ENCODE results near the gene WDR48.

The WDR48 gene

DNA sequence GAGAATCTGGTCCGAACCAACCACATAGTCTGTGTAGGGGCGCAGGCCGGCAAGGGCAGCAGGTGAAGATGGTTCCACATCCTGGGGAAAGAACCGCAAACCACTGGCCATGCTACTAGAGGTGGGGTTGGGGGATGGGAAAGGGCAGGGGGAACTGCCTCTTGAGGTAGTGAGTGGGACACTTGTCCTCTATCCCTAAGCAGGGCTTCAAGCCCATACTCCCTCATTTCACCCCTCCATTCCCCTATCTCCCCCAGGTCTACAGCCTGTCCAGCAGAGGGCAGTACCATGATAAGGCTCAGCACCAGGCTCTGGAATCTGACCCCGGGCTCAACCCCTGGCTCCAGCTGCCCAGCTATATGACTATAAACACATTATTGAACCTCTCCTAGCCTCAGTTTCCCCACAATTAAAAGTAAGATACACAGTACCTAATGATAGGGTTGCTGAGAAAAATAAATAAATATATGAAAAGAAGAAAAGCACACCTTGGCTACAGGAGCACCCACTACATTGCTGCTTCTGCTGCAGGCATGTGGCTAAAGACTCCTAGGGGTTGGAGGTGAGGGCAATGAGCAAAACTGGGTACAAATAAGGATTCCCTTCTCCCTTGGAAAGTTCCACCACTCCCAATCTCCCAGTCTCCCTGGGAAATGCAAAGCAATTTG, 49.3 kb downstream of the WDR48 start:
- DNase-seq (ENCODE audit: low read depth in 1 of 2, low spot score in 1 of 2), result peak in 1 of 2 donors; percentile 40

DNA sequence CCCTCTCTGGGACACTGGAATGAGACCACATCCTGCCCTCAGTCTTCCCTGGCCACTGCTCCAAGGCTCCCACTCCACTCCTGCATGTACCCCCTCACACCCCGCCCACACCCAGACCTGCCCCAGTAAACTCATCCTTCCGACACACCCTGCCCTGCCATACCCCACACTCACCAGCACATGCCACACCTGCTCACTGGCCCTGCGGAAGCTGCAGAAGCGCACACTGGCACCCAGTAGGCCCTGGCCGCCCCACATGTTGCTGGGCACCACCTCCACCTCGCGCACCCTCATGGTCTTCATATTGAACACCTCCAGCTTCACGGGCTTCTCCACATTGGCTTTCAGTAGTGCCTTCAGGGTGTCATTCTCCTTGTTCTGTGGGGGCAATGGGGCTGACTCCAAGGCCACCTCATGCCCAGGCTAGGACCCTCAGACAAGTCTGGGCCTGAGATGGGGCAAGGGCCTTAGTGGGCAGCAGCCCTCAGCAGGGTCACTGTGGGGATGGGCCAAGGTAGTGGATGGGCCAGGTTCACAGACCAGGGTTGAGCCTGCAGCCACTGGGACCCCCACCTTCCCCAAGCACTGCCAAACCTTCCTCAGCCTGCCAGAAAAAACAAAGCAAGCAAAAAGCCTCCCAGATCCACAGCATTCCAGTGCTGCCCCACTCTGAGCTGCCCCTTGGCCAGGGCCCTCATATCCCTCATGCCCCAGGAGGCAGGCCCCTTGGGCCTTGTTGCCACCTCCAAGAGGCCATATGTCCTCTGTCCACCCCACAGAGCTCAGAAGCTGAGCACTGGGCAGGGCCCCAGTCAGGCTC, 50.9 kb downstream of the WDR48 start:
- DNase-seq (ENCODE audit: low read depth in 1 of 2, low spot score in 1 of 2), result no peak

DNA sequence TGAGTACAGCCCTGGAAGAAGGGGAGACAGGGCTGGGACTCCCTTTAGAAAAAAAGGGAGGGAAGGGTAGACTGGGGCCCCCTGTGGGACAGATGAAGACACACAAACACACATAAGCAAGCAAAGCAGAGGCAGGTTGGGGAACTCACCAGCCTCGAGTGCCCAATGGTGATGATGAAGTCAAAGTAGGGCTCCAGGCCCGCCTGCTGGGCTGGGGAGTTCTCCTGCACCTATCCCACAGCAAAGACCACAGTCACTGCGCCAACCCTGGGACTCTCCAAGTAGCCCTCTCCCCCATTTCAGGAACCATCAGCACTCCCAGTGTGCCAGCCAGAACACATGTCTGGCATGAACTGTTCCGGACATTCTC, 51.5 kb downstream of the WDR48 start:
- no peak for DNase-seq (ENCODE audit: low read depth in 1 of 2, low spot score in 1 of 2)

DNA sequence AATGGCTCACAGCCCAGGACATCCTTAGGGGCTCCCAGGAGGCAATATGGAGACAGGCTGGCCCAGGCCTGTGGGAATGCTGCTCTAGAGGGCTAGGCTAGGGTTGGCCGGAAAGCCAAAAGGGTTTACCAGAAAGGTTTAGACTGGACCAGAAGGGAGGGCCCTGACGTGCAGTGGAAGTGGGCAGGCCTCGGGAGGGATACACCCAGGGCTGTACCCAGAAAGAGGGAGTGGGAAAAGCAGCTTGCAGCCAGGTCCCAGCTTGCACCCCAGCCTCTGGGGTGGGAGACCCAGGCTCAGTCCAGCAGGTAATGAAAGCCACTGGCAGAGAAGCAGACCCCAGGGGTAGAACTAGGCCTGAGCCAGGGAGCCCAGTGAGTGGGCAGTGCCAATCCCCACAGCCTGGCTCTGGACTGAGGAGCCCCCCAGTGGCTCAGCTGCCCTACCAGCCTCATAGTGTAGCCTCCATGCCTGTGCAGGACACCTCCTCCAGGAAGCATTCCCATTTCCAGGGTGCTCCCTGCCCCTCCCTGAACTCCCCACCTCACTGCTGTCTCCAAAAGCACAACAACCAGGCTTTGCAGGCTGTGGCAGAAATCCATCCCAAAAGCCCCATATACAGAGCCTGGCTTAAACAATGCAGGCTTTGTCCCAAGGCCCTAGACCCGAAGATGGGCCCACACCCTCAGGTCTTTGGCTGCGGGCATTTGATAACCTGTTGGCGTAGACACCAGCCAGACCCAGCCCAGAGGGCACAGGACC, 52.2 kb downstream of the WDR48 start:
- DNase-seq (ENCODE audit: low read depth in 1 of 2, low spot score in 1 of 2), result no peak

DNA sequence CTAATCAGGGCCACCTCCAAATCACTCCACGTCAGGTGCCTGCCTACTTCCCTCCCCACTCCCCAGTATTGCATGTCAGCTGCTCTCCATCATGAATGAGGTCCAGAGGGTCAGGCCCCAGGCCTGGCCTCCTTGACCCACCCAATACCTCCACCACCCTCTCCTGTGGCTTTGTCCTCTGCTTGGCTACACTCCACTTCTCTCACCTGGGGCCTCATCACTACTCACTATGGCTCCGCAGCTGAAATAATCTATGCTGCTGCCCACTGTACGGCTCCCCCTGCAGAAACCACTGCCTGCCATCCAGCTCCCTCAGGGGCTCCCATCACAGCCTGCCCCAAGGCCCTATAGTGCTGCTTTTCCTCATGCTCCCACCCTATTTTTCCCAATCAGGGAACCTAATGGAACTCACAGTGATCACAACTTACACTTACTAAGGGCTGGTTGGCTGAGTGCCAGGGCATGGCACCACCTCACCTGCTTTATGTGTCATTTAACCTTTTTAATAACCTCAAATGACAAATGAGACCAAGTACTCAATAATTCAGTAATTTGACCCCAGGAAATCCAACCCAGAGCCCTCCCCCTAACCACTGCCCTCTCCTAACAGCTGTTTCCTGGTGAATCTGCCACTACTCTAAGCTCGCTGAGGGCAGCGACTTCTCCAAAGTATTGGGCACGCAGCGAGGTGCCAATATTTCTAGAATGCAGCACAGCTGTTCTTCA, 53.3 kb downstream of the WDR48 start:
- no peak for DNase-seq (ENCODE audit: low read depth in 1 of 2, low spot score in 1 of 2)

DNA sequence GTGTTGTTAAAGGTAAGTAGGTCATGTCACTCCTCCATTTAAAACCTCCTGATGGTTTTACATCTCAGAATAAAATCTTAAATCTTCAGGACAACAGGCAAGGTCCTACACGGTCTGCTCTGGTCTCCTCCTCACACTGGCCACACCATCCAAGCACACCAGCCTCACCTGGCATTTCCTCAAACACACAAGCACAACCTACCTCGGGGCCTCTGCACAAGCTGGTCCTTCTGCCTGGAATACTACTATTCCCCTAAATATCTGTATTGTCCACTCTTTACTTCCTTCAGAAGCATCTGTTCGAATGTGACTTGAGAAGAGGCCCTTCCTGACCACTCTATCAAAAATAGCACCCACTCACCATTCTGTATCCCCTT, 53.9 kb downstream of the WDR48 start:
- DNase-seq (ENCODE audit: low read depth in 1 of 2, low spot score in 1 of 2), result no peak

DNA sequence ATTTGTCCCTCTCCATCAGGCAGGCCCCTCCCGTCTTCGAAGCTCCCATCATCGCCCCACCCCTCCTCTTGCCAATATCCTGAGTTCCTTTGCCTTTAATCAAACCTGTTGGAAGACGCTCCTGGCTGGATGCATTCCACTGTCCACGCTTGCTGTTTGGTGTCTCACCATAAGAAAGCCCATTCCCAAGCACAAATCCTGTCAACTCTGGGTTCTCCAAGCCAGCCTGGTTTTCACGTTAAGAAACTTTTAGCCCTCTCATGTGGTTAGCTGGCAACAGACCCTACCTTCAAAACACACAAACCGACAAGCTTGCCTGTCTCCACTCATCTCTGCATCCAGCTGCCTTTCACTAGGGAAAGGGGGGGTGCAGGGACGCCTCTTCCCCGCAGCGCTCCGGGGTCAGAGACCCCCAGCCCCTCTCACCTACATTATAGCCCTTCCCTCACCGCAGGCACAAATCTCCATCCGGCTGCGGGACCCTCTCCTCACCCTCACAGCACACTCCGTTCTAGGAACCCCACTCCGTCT, 54.5 kb downstream of the WDR48 start:
- no peak for DNase-seq (ENCODE audit: low read depth in 1 of 2, low spot score in 1 of 2)

DNA sequence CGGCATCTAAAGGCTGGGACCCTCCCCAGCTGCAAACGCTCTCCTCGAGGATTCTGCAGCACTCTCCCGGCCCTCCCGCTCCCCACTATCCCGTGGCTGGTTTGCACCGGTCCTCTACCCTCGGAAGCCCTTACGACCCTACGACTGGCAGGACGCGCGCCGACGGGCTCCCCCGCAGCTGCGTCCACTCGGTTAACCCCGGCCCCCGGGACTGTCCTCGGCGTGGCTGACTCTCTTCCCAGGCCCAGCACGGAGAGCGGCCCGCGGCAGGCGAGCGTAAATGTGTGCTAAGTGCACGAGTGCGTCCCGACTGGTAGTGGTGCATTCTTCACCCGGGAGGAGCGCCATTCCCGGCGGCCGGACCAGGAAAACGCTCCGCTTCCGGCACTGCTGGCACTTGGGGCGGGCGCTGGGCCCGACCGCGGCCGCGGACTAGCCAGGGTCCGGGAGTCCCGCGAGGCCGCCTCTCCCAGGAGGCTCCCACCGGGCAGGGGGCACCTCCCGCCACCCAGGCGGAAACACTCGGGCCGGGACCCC, 55.1 kb downstream of the WDR48 start:
- no peak for DNase-seq (ENCODE audit: low read depth in 1 of 2, low spot score in 1 of 2)

DNA sequence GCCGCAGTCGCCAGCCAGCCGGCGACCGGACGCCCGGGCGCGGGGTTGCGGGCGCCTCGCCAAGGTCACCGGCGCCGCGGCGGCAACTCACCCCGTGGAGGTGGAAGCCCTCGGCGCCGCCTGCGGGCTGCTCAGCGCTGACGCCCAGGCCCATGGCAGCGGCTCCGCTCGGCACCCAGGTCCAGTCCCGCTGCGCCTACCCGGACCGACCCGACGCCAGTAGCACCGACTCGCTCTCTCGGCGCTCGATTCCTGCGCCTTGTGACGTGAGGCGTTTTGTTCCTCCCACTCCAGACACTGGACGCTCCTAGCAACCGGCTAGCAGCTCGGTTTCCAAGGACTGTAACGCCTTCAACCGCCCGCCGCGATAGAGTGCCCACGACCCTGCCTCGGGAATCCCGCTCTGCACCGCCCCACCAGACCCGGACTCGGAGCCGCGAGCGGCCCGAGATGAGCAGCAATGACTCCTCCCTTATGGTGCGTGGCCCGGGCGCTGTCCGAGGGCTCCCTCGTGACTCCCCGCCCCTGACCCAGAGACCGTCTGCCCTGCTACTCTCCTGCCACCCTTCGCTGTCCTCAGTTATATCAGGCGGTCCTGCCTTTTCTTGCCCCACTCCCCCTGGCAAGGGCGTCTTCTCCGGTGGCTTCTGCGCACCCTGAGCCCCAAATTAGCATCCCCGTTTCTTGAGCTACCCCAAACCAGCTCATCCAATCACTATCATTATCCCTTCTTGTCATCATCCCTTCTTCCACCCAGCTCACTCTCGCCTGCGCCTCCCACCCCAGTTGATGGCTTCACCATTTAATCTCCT, 55.8 kb downstream of the WDR48 start, which contains the start of the genes GORASP1 and TTC21A:
TSS of gene GORASP1 (minus strand) at position 240 of the 812 bp plus-strand sequence. CDS start at position 154, 86 bp downstream.
TSS of gene TTC21A (plus strand) at position 293 of the 812 bp plus-strand sequence. CDS start at position 451, 158 bp downstream.
- DNase-seq (ENCODE audit: low read depth in 1 of 2, low spot score in 1 of 2), result peak; percentile 30 to 51

DNA sequence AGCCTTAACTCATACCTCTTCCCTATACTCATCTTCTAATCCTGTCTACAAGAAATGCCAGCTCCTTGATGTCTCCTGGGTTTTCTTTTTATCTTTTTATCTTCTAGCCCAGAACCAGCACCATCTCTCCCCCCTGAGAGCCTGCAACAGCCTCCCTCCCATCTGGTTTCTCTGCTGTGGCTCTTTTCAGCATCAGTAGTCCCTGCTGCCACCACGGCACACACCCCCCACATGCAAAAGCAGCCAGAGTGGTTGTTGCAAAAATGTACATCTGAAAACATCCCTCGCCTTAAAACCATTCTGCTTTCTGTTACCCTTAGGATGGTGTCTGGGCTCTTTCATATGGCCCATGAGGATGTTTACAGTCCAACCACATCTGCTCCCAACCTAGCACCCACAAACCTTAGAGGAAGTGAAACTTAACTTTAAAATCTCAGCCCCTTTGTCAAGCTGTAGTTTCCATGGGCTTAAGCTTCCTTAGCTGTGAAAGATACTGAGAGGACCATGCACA, 56.4 kb downstream of the WDR48 start:
- DNase-seq (ENCODE audit: low read depth in 1 of 2, low spot score in 1 of 2), result no peak

DNA sequence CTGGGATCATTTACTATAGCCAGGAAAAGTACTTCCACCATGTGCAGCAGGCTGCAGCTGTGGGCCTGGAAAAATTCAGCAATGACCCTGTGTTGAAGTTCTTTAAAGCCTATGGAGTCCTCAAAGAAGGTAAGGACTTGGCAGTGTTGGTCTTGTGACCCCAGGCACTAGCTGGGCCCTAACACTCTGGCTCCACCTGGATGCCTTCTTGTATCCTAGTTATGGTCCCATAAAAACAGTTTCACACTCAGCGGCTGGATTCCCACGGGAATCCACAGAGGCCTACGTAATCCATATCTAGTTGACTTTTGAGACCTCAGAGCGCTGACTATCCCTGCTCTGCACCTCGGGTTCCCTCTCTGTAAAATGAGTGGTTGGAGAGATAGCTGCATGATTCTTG, 57.3 kb downstream of the WDR48 start:
- no peak for DNase-seq (ENCODE audit: low read depth in 1 of 2, low spot score in 1 of 2)

DNA sequence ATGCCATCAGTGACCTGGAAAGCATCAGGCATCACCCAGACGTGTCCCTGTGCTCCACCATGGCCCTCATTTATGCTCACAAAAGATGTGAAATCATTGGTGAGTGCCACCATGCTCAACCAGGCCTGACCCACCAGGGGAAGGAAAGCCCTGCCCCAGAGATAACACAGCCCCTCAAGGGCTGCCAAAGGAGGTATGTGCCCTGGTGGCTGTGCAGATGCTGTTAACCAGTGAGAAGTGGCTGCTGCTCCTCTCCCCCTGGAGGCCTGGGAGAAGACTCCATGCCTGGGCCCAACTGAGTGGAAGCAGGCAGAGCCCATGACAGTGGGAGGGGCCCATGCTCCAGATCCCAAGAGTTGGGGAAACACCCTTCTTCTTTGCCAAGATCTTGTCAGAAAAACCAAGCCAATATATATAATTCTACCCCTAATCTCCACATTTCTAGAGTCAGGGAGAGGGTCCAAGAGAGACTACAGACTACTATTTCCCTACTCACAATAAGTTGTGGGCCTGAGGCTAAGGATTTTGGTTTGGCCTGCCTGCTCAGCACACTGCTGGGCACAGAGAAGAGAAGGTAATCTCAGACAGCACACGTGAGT, 58.3 kb downstream of the WDR48 start:
- DNase-seq (ENCODE audit: low read depth in 1 of 2, low spot score in 1 of 2), result no peak

DNA sequence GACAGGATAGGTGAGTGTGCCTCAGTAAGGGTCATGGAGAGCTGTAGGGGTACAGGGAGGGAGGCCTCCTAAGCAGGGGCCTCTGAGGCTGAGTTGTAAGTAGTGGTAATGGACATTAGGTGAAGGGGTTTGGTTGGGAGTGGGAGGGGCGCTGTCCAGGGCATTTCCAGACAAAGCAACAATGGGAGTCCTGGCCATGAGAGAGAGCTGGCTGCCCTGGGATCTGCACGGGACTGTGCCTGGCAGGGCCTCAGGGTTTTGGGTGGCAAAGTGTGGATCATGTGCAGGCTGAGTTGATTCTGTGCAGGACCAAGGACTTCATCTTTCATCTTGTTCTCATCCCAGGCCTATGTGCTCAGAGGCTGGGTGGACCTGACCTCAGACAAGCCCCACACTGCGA, 60.3 kb downstream of the WDR48 start:
- DNase-seq (ENCODE audit: low read depth in 1 of 2, low spot score in 1 of 2), result no peak

DNA sequence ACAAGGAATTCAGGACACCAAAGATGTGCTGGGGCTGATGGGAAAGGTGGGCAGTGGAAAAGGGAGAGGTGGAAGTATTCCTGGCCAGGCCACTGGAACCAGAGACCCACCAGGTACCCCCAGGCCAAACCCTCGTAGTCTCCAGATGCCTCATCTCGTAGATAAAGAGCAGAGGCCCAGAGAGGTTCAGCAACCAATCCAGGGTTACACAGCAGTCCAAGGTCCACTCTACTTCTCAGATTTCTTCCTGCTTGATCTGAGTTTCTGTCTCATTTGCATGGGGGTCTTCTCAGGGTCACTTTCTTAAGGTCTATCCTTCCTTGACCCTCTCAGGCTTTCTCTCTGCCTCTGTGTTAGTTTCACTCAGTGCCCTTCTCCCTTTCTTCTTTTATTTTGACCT, 60.7 kb downstream of the WDR48 start:
- no peak for DNase-seq (ENCODE audit: low read depth in 1 of 2, low spot score in 1 of 2)

DNA sequence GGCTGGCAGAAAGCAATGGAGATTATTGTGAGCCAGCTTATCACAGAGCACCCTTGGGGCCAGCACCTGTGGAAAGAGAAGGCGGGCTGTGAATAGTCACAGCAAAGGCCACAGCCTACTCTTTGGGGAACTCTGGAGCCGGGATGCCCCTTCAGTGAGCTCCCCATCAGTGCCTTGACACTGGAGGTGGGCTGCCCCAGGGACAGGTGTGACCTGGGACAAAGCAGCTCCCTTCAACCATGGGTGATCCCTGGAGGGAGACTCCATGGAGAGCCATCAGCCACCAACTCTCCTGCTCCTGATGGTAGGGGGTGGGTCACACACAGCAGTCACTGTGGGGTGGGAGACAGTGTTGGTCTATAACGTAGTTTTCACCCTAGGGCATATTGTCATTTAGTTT, 61.5 kb downstream of the WDR48 start:
- DNase-seq (ENCODE audit: low read depth in 1 of 2, low spot score in 1 of 2), result no peak

DNA sequence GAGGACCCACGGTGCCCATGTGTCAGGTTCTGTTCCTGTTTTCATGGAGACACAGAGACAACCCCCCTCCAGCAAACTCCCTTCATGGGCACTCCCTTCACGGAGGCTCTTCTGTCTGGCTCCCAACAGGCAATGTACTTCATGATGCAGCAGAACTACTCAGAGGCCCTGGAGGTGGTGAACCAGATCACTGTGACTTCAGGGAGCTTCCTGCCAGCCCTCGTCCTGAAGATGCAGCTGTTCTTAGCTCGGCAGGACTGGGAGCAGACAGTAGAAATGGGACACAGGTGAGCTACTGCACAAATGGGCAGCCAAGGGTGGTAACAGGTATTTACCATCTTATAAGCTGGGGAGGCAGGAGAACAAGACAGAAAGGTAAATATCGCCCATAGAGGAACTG, 62.6 kb downstream of the WDR48 start:
- no peak for DNase-seq (ENCODE audit: low read depth in 1 of 2, low spot score in 1 of 2)

DNA sequence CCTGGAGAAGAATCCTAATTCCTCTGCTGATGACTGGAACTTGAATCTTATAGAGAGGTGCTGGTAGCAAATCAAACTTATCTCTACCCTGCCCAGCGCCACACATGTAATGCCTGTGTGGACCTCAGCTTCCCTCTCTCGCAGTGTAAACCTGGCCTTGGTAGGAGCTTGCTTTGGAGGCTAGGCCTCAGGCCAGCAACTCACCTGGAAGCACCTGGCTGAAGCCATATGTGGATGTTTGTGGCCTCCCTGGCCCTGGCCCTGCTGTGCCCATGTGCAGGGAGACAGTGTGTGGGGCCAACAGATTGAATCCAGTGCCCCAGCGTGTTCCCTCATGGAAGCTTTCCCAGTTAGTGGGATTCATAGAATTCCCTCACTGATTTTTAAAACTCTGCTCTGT, 64.1 kb downstream of the WDR48 start:
- no peak for DNase-seq (ENCODE audit: low read depth in 1 of 2, low spot score in 1 of 2)

DNA sequence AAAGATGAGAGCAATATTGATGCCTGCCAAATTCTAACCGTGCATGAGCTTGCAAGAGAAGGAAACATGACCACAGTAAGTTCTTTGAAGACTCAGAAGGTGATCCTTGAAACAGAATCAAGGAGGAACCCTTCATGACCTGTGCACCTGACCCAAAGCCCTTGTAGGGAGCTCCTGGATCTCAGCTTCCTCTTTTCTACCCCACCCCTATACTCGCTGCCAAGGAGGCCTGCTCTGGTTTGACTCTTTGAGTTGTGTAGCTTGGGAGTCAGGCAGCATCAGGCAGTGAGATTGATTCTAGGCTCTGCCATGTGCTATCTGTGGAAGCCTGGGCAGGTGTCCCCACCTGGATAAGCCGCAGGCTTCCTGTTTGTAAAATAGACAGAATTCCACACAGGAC, 66.3 kb downstream of the WDR48 start:
- DNase-seq (ENCODE audit: low read depth in 1 of 2, low spot score in 1 of 2), result no peak

DNA sequence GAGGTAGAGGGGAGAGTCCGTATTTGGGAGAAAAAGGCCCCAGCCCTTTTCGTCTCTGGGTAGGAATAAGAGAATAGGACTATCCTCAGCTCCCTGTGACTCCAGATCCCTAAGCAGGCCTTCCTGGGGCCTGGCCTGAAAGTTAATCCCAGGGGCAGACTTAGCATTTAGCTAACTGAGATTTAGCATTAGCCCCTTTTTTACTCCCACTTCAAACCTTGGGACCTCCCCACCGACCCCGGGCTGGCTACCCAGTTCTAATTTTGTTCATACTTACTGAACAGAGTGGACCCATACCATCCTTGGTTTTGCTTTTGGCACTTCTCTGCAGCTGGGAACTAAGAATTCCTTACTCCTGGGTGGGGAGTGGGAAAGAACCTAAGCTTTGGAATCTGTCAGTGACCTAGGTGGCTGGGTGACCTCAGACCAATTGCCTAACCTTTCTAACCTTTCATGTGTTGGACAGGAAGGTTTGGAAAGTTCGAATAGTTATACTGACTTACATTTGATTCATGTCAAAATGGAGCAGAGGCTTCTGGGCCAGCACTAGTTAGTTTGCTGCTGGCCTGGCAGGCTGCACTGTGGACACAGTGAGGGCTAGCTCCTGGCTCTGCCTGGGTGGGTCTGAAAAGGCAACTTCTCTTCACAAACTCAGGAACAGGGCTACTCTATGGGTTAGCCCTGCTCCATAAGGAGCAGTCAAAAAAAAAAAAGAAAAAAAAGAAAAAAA, 67.3 kb downstream of the WDR48 start:
- no peak for DNase-seq (ENCODE audit: low read depth in 1 of 2, low spot score in 1 of 2)

Measured in activated CD4-positive, alpha-beta T cell treated with anti-CD3 and anti-CD28 coated beads, Interleukin-2, amount 50 U/mL, for 24 hours (primary cell).